Kidney capillary endothelial cell (primary cell): ENCODE data around the gene OR6B2.

Experiments
- DNase-seq: peaks from one replicate; pipeline ENCODE4 v3.0.0-alpha.2; 2018; ENCODE audit warnings: low spot score

Gene OR6B2

GRCh38 chr2:240041363-240041762, 11.1 kb upstream of the OR6B2 start:
- DNase-seq = no peak

- DNase-seq = no peak
Measured at GRCh38 chr2:240037358-240037757, 7.1 kb upstream of the OR6B2 start.

DNA sequence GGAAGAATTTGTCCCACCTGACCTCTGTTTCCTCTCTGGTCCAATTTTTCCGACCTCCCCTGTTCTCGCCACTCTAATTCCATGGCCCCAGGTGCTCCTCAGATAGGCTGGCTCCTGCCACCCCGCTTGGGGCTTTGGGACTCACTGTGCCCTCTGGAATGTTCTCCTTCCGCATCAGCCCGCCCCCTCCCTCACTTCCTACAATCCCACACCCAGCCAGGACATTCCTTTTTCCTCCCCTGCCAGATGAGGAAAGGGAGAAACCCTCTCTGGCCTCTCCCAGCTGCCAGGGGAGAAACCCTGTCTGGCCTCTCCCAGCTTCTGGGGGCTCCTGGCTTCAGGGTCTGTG, 3.1 kb upstream of the OR6B2 start:
- DNase-seq = no peak

GRCh38 chr2:240032406-240033329, 2.4 kb upstream of the OR6B2 start:
- DNase-seq = no peak

- no peak for DNase-seq
Measured at GRCh38 chr2:240024766-240025165, 5.5 kb downstream of the OR6B2 start.

DNA sequence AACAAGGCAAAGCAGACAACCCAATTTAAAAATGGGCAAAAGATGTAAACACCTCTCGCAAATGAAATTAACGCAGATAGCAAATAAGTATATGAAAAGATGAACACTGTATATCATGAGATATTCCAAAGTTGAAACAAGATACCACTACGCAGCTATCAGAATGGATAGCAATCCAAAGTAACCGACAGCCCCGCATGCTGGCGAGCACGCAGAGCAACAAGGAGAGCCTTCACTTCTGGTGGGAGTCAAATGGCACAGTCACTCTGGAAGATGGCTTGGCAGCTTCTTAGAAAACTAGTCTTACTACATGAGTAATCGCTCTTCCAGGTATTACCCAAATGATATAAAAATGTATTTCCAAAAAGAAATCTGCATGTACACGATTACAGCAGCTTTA, 6.4 kb downstream of the OR6B2 start:
- DNase-seq = no peak

- DNase-seq = peak; percentile 39
Measured at GRCh38 chr2:240021488-240022104, 8.6 kb downstream of the OR6B2 start.

- DNase-seq = no peak
Measured at GRCh38 chr2:240018071-240018750, 12.0 kb downstream of the OR6B2 start.

DNA sequence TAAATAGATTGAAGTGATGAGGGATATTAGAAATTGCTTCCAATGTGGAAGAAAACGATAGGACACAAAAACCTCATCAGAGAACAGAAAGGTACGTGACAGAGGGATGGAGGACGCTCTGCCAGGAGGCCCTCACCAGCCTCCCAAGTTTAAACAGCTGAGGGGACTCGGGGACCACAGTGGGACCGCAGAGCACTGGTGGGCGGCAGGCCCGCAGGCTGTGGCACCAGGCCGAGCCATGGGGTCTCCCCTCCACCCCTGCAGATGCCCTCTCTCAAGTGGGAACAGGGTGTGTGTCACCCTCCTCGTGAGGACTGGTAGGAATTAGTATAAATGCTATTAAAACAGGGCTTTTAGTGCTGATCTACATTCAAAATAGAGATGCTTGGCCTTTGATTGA, 15.9 kb downstream of the OR6B2 start:
- DNase-seq = no peak

- peak; percentile 19 for DNase-seq
Measured at GRCh38 chr2:240013343-240013742, 16.9 kb downstream of the OR6B2 start.

GRCh38 chr2:240002983-240003382, 27.2 kb downstream of the OR6B2 start:
- no peak for DNase-seq

GRCh38 chr2:240000671-240001070, 29.6 kb downstream of the OR6B2 start:
- no peak for DNase-seq

- no peak for DNase-seq
Measured at GRCh38 chr2:239997686-239998409, 32.4 kb downstream of the OR6B2 start.

DNA sequence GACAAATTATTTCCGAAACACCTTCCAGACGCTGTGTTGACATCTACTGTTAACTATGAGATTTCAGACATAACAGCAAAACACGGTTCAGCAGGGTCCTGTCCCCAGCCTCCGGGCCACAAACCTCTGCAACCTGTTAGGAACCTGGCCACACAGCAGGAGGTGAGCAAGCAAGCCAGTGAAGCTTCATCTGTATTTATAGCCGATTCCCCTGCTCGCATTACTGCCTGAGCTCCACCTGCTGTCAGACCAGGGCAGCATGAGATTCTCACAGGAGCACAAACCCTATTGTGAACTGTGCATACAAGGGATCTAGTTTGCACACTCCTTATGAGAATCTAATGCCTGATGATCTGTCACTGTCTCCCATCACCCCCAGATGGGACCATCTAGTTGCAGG, 36.1 kb downstream of the OR6B2 start:
- no peak for DNase-seq

- DNase-seq = no peak
Measured at GRCh38 chr2:239993291-239993690, 36.9 kb downstream of the OR6B2 start.

DNA sequence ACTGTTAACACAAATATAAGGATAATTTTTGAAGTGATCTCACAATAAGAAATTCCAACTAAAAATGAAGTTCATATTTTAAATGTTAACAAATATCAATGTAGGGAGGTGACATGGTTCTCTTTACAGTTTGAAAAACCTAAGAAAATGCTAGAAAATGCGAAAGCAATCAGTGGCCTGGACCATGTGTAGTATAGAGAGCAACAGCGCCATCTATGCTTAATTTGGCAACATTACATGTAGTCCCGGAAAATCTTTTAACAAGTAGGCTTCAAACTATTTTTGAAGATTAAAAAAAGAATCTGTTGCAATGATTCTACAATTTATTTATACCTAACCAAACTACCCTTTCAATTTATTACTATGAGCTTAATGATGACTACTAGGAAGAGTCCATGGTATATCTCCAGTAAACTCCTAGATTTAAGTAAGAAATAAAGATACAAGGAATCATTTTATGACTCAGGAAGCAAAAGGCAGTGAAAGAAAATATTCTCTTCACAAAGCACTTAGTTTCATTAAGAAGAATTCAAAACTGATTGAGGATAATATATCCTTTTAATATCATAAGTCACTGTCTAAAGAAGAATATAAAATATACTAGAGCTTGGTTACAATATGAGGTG, 38.4 kb downstream of the OR6B2 start:
- peak; percentile 68 for DNase-seq

DNA sequence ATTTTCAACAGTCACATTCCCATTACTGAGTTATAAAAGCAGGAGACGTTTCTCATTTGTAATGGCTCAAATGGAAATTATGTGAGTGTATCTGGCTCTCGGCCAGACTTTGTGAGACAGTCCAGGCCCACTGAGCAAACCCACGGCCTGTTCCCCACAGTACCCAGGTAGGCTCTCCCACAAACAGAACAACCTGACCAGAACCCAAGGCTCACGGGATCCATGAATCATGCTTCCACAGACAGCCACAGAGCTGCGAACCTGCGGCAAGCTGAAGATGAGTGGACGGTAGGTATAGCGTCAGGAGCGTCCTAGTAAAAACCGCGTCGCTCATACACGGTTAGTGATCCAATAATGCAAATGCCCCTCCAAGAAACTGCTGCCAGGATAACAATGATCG, 39.3 kb downstream of the OR6B2 start:
- DNase-seq = no peak

- DNase-seq = no peak
Measured at GRCh38 chr2:239985356-239985755, 44.9 kb downstream of the OR6B2 start.

DNA sequence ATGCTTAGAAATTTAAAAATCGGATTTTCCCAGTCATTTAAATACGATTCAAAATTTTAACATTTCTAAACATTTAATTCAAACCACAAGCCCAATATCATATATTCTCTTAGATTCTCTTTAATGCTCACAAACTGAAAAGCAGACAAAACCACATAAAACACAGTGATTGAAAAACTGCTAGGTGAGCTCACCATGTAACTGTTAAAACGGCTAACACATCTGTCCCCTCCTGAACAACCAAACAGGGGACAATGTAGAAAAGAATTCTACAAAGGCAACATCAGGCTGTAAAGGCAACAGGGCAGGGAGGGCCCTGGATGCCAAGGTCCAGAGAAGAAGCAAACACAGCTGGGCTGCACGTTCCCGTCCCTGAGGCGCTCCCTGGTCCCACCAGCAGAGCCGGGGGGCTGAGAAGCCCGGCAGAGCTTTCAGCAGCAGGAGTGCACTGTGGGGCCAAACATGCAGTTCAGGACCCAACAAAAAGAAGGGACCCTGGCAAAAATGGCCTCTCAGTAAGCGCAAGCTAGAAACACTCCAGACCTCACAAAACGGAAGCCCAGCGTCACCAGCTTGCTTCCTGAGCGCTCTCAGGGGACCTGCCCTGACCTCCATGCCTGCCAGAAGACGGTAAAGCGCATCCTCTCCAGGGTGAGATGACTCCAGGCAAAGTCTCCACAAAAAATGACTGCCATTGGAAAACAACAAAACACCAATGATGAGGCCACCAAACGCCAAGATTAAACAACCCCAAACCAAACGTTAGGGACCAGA, 45.6 kb downstream of the OR6B2 start:
- no peak for DNase-seq

- DNase-seq = no peak
Measured at GRCh38 chr2:239983004-239983778, 47.0 kb downstream of the OR6B2 start.
